Thyroid gland (tissue), 4 donors: ENCODE results near the gene DOCK1. TPM values are rescaled to one million over a fixed set of nuclear protein-coding genes. Genes with fewer than 3 reads are reported as not detected.

Experiments
- DNase-seq, 2 donors: peaks; one replicate each; pipeline ENCODE4 v3.0.0-alpha.2; 2019
- H3K27ac ChIP-seq, 3 donors: fragments of 200-600 bp; sonication (generic); 1 replicate in 2 of 3; 2 replicates in 1 of 3; pipeline ENCODE4 v1.5.1; 2016 to 2019; ENCODE audit warnings: mild to moderate bottlenecking in 1 of 3, moderate library complexity in 1 of 3
- H3K27me3 ChIP-seq: fragments of 200-600 bp; sonication (generic); one replicate; pipeline ENCODE4 v1.5.1; 2019
- H3K36me3 ChIP-seq, 2 donors: fragments of 200-600 bp; sonication (generic); one replicate each; pipeline ENCODE4 v1.5.1; 2016 to 2019
- H3K4me1 ChIP-seq, 2 donors: fragments of 200-600 bp; sonication (generic); one replicate each; pipeline ENCODE4 v1.5.1; 2017 to 2019
- H3K4me3 ChIP-seq, 3 donors: fragments of 200-600 bp; sonication (generic); replicated peaks in 1 of 3; 1 replicate in 2 of 3; 2 replicates in 1 of 3; pipeline ENCODE4 v1.5.1; 2016; ENCODE audit warnings: mild to moderate bottlenecking in 1 of 3
- H3K9me3 ChIP-seq: fragments of 200-600 bp; sonication (generic); one replicate; pipeline ENCODE4 v1.5.1; 2017
- POLR2A ChIP-seq, 2 donors: fragments of 450-650 bp; IDR thresholded peaks; one replicate each; pipeline ENCODE4 v1.6.1; 2017; ENCODE audit warnings: antibody characterized with exemption in 2 of 2, mild to moderate bottlenecking in 2 of 2, moderate library complexity in 1 of 2
- WGBS, 2 donors: methylation state at CpG; one replicate each; pipeline ENCODE4 v1.1.5; 2017; 5-methylcytosine and 5-hydroxymethylcytosine counted together
- intact Hi-C: fragments of 100-400 bp; cut with DNase I; formaldehyde crosslinking; loops from one replicate; pipeline ENCODE4 v1.15.1; 2023
- total RNA-seq, 4 donors: library from RNA; depleted of rRNA; stranded (reverse); fragments of >200 nt; gene quantifications; one replicate each; pipeline ENCODE4 v1.2.3, GENCODE V29; 2016
- TF ChIP-seq, protein P1 (sequence below), 6 experiments: fragments of 200-600 bp in 3 of 6; fragments of 450-650 bp in 3 of 6; sonication (generic) in 3 of 6; IDR thresholded peaks; one replicate each; pipeline ENCODE4 v1.5.1; 2016 to 2019; ENCODE audit warnings: antibody characterized with exemption in 6 of 6, mild to moderate bottlenecking in 2 of 6, inconsistent platforms in 1 of 6, moderate library complexity in 1 of 6

Gene DOCK1
- total RNA-seq, 4 donors from 2014 or later, result 89.7 to 217 (median 112) TPM

GRCh38 chr10:126948355-126949160 is 43.3 kb downstream of the DOCK1 start:
- 94 to 98% methylated on average over 9 to 11 of the region's 13 CpGs for WGBS, 2 donors
- Histone ChIP-seq H3K4me1 (no peaks in the 10 kb centered on the region), H3K36me3 (no peaks in the 10 kb centered on the region), H3K27ac (no peak overlapping the region), H3K27me3 (no peaks in the 10 kb centered on the region), H3K9me3 (no peaks in the 10 kb centered on the region), H3K4me3 (no peak overlapping the region)
- intact Hi-C loops, result no loop called here
- TF ChIP-seq, protein P1, sequence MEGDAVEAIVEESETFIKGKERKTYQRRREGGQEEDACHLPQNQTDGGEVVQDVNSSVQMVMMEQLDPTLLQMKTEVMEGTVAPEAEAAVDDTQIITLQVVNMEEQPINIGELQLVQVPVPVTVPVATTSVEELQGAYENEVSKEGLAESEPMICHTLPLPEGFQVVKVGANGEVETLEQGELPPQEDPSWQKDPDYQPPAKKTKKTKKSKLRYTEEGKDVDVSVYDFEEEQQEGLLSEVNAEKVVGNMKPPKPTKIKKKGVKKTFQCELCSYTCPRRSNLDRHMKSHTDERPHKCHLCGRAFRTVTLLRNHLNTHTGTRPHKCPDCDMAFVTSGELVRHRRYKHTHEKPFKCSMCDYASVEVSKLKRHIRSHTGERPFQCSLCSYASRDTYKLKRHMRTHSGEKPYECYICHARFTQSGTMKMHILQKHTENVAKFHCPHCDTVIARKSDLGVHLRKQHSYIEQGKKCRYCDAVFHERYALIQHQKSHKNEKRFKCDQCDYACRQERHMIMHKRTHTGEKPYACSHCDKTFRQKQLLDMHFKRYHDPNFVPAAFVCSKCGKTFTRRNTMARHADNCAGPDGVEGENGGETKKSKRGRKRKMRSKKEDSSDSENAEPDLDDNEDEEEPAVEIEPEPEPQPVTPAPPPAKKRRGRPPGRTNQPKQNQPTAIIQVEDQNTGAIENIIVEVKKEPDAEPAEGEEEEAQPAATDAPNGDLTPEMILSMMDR (IDR thresholded peaks at IDR 0.05), result no peak
- no peak for TF ChIP-seq POLR2A (IDR thresholded peaks at IDR 0.05)
- DNase-seq, result no peak

DNA sequence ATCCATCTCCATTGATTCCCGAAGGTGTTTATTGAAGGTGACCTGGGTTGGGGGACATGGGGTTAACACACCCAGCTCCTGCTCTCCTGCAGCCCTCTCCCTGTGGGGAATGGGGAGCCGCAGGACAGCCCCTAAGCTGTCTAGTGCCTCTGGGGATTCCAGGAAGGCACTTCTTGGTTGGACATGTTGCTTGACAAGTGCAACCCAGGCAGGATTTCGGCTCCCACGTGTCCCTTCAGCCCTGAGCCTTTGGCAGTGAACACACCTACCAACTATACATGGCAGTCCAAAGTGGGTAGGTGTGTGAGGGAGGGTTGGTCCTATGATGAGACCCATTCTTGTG is 43.9 kb downstream of the DOCK1 start:
- H3K4me1 ChIP-seq, result no peaks in the 10 kb centered on the region
- no peaks in the 10 kb centered on the region for H3K27me3 ChIP-seq
- no peaks in the 10 kb centered on the region for H3K36me3 ChIP-seq
- H3K4me3 ChIP-seq, result no peak overlapping the region
- 83 to 100% methylated on average over 1 to 3 of the region's 4 CpGs for WGBS, 2 donors
- H3K27ac ChIP-seq, result no peak overlapping the region
- no peak for DNase-seq
- intact Hi-C loops, result no loop called here
- TF ChIP-seq POLR2A (IDR thresholded peaks at IDR 0.05), result no peak
- TF ChIP-seq, protein P1 (IDR thresholded peaks at IDR 0.05), result no peak
- H3K9me3 ChIP-seq, result no peaks in the 10 kb centered on the region

- H3K27ac ChIP-seq, result no peak overlapping the region
- DNase-seq, result no peak
- H3K27me3 ChIP-seq, result no peaks in the 10 kb centered on the region
- intact Hi-C loops, result no loop called here
- 92 to 99% methylated on average over 8 of the region's 8 CpGs for WGBS, 2 donors
- no peak for TF ChIP-seq POLR2A (IDR thresholded peaks at IDR 0.05)
- TF ChIP-seq, protein P1 (IDR thresholded peaks at IDR 0.05), result no peak
- no peaks in the 10 kb centered on the region for H3K9me3 ChIP-seq
- no peaks in the 10 kb centered on the region for H3K36me3 ChIP-seq
- H3K4me1 ChIP-seq, result no peaks in the 10 kb centered on the region
- no peak overlapping the region for H3K4me3 ChIP-seq
These were observed 45.3 kb downstream of the DOCK1 start for GRCh38 chr10:126950401-126951105.

GRCh38 chr10:126953886-126954285 is 48.7 kb downstream of the DOCK1 start:
- Histone ChIP-seq H3K4me1 (no peaks in the 10 kb centered on the region), H3K27ac (no peak overlapping the region), H3K27me3 (no peaks in the 10 kb centered on the region), H3K4me3 (no peak overlapping the region), H3K36me3 (no peaks in the 10 kb centered on the region), H3K9me3 (no peaks in the 10 kb centered on the region)
- intact Hi-C loops, result no loop called here
- 92 to 95% methylated on average over 5 of the region's 5 CpGs for WGBS, 2 donors
- TF ChIP-seq, protein P1 (IDR thresholded peaks at IDR 0.05), result no peak
- TF ChIP-seq POLR2A (IDR thresholded peaks at IDR 0.05), result no peak
- no peak for DNase-seq

DNA sequence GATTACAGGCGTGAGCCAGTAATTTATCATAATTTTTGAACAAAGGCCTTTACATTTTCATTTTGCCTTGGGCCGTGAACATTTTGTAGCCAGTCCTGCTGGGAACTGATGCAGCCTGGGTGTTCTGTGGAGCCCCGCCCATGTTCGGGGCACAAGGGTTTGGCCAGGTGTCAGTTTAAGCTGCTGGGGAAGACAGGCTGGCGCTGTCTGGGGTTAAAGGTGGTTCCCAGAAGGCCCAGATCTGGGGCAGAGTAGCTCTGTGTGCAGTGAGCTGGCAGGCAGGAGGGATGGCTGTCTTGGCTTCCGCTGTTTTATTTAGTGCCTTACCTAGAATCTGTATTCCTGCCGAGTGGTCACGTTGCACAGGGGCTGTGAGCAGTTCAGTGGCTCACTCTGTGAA is 50.2 kb downstream of the DOCK1 start:
- WGBS, 2 donors, result 92 to 96% methylated on average over 7 of the region's 8 CpGs
- TF ChIP-seq, protein P1 (IDR thresholded peaks at IDR 0.05), result no peak
- no peak for TF ChIP-seq POLR2A (IDR thresholded peaks at IDR 0.05)
- Histone ChIP-seq H3K4me1 (no peaks in the 10 kb centered on the region), H3K9me3 (no peaks in the 10 kb centered on the region), H3K36me3 (no peaks in the 10 kb centered on the region), H3K4me3 (no peak overlapping the region), H3K27me3 (no peaks in the 10 kb centered on the region), H3K27ac (no peak overlapping the region)
- no peak for DNase-seq
- intact Hi-C loops, result no loop called here
